Fibroblast of the conjunctiva (primary cell): ENCODE results near the gene FAF2.
"Not testable (repeated sequence)": the region's sequence is repeated elsewhere in the genome, so short reads cannot be mapped to it uniquely, and the experiment has no call there.

Experiments
- DNase-seq: peaks from one replicate; pipeline ENCODE4 v3.0.0-alpha.2; 2010; ENCODE audit warnings: low read depth

The FAF2 gene, protein sequence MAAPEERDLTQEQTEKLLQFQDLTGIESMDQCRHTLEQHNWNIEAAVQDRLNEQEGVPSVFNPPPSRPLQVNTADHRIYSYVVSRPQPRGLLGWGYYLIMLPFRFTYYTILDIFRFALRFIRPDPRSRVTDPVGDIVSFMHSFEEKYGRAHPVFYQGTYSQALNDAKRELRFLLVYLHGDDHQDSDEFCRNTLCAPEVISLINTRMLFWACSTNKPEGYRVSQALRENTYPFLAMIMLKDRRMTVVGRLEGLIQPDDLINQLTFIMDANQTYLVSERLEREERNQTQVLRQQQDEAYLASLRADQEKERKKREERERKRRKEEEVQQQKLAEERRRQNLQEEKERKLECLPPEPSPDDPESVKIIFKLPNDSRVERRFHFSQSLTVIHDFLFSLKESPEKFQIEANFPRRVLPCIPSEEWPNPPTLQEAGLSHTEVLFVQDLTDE

DNA sequence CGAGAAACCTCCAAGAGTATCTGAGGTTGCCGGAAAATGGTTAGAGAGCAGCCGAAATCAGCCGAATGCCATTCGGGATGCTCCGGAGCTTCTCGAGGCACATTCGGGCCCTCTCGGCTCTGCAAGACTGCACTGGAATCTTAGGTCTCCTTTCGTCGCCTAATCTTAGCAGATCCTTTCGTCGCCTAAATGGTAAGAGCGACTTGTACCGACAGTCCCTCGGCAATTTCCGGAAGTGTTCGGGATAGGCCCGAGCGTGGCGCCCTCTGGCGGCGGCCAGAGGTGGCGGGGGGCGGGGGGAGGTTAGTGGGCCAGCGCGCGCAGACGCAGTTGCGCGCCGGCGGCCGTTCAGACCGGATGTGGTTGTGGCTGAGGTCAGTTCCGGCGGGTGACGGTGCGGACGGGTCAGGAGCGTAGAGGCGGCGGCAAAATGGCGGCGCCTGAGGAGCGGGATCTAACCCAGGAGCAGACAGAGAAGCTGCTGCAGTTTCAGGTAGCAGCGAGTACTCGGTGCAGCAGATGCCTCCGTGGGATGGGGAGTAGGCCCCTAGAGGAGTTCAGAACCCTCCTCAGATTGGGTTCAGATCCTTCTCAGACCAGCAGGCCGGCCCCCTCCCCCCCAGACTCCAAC is at the start of gene FAF2:
TSS of gene FAF2 (plus strand) at position 408 of the 631 bp plus-strand sequence. CDS start at position 431, 23 bp downstream.
- DNase-seq = peak; percentile 100

DNA sequence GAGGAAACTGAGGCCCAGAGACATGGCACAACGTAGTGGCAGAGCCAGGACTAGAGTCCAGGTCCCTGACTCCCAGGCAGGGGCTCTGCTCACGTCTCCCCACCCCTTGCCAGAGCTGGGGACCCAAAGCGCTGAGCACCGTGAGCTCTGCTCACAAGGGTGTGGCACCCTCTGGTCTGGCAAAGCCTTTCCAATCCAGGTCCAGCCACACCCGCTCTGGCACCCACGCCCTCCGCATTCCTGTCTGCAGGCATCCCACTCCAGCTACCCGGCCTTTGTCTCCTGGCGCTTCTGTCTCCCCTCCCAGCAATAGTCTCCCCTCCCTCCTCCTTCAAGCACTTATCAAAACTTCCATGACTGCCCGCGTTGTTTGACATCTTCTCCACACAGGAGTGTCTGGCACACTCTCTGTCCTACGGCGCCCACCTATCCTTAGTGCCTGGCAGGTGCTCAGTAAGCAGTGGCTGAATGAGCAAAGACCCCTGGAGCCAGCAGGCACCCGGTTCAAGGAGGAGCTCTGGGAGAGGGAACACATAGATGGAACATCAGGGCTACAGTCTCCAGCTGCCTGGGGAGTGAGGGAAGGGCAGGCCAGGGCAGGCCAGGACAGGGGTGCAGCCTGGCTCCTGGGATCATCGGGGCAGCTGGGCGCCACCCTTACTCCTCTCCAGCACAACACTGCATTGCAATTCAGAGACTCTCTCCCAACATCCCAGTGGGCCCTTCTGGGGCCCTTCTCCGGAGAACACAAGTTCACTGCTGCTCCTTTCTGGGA is 47.6 kb upstream of the FAF2 start:
- no peak for DNase-seq

DNA sequence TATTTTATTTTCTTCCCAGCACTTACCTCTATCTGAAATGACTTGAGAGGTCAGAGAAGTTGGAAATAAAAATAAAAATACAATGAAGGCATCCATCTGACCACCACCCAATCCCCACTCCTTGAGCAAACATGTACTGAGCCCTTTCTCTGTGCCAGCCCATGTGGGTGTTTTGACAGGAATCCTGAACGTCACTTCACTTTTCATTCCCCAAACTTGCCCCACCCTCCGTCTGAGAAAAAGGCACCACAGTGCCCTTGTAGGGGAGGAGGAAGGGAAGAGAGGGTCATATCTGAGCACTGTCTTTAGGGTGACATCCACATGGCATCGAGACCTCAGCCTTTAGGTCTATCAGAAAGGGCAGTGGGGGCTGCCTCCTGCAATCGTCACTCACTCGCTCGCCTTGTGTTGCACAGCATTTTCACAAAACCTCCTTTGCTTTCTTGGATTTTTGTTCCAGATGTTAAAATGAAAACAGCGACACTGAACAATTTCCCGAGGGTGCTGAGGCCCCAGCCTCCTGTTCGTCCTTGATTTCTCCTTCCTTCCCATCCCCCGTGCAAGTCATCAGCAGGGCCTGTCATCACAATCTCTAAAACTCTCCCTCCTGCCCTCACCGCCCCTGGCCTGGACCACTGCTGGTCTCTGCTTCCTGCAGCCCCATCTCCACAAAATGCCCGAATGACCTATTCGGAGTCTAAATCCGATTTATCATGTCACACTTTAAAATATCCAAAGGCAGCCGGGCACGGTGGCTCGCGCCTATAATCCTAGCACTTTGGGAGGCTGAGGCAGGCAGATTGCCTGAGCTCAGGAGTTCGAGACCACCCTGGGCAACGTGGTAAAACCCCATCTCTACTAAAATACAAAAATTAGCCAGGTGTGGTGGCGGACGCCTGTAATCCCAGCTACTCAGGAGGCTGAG is 46.6 kb upstream of the FAF2 start:
- DNase-seq = no peak

DNA sequence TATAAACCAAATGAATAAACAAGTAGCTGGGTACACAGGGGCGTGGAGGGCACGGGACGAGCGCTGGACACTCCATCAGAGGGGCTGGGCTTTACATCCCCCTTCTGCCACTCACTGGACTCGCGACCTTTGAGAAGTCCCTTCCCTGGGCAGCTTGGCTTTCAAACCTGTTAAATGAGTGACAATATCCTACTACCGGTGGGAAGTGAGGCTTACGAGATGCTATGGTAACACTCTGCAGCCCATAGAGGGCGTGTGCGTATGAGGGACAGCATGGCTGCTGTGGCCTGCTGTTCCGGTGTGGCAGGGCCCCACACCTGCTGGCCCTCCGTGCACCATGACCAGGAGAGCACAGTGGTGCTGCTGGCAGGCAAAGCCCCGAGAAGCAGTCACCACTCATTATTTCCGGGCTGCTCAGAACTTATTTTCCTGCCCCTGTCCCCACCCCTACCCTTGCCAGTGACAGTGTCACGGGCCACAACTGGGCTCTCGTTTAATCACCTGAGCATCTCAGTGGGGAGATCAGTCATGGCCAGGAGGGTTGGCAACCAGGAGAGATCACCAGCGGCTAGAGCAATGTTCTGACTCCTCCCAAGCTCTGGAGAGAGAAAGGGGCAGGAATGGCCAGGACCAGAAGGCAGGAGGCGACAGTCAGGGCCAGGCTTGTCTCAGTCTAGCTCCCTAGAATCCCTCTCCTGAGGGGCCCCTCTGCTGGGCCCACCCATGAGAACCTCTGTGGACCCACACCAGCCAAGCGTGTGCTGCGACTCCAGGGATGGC is 42.3 kb upstream of the FAF2 start:
- no peak for DNase-seq

DNA sequence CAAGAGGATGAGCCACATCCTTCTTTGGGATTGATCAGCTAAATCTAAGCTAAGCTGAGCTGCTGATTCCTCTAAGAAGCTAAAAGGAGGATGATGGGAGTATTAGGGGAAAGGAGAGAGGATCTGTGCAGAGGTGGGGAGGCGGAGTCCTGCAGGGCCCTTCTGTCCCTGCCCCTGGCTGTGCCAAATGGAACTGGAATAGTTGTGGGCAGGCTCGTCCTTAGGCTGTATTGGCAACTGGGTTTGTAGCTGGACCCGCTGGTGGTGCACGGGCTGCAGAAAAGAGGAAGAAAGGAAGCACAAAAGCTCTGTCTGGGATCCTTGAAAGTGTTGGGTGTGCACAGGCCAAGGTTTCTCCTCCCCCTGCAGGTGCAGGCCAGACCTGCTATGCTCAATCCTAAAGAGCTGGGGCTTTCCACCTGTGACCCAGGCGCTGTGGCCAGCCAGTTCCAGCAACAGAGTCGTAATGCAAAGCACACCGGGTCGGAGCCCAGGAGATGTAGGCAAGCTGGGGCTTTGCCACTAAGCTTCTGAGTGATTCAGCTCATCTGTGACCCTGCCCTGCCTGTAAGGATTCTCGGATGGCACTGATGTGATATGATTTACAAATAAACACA is 41.6 kb upstream of the FAF2 start:
- DNase-seq = no peak

DNA sequence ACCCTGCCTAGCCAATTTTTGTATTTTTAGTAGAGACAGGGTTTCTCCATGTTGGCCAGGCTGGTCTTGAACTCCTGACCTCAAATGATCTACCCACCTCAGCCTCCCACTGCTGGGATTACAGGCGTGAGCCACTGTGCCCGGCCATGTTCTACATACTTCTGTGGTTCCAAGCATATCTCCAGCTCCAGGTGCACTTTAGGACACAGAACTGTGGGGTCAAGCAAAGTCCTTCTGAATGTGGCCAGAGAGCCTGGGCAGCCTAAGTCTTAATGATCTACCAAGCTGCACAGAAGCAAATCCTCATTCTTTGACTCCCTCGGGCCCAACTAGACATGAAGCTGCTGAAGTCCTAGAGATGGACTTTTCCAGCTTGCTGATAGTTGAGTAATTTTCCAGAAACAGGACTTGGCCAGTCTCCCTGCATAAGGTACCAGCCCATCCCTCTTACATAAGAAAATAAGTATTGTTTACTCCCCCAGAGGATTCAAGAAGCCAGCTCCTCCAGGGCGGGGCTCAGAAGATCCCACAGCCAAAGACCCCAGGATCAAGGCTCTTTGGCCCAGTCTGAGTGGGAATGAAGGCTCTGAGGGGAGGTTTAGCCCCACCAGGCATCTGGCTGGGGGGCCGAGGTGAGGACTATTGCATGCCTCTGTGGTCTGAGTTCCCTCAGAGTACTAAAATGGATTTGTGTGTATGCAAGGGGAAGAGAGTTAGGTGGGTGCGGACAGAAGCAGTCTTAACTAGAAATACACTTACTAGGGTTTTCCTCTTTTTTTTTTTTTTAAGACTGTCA is 40.5 kb upstream of the FAF2 start:
- DNase-seq = peak; percentile 43

DNA sequence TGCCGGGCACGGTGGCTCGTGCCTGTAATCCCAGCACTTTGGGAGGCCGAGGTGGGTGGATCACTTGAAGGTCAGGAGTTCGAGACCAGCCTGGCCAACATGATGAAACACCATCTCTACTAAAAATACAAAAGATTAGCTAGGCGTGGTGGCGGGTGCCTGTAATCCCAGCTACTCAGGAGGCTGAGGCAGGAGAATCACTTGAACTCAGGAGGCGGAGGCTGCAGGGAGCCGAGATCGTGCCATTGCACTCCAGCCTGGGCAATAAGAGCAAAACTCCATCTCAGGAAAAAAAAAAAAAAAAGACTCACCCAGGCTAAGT is 40.0 kb upstream of the FAF2 start:
- DNase-seq = not testable (repeated sequence)

DNA sequence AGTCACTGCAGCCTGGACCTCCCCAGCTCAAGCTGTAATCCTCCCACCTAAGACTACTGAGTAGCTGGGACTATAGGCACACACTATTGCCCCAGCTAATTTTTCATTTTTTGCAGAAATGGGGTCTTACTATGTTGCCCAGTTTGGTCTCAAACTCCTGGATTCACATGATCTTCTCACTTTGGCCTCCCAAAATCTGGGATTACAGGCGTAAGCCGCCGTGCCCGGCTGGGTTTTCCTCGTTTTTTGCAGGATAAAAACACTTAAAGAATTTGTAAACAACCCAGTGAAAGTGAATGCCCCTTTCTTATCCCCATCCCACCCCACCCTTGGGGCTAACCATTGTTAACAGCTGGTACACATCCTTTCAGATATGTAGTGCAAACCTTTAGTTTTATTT is 39.6 kb upstream of the FAF2 start:
- no peak for DNase-seq

DNA sequence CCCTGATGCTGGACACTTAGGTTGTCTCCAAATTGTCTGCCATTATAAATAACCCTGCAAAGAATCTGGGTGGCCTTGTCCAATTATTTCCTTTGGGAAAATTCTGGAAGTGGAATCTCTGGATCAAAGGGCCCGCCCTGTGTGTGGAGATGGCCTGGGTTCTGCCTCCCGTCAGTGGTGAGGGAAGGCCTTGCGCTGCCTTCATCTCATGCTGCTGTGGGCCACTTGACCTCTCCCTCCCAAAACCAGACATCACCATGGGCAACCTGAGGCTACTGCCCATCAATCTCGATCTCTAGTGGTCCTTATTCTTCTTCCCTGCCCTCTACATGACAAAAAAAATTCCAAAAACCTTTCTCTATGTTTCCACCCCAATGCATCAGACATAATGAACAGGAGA is 38.4 kb upstream of the FAF2 start:
- DNase-seq = no peak

DNA sequence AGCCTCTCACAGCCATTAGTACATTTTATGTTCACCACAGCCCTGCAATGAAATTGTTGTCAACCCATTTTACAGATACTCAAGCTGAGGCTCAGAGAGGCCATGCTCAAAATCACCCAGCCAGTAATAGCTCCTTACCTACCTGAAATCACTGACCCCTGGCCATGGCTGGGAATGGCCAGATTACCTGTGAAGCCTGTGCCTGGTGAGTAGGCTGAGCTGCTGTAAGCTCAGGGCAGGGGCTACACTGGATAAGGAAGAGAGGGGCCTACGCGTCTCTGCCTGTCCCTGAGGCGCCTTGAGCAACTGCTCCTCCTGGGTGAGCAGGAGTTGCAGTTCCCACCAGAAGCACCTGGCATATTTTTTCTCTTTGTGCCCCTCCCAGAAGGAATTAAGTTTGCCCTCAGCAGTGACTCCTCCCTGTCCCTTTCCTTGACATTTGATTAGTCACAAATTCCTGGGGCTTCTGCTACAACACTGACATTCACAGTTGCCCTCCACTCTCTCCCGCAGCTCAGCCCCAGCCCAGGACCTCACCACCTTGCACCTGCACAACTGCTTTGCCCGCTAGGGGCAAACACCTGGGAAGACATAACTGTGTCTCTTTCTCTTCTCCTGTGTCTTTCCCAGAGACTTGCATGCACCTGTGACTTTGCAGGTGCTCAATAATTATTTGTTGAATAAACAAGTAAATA is 37.6 kb upstream of the FAF2 start:
- no peak for DNase-seq

DNA sequence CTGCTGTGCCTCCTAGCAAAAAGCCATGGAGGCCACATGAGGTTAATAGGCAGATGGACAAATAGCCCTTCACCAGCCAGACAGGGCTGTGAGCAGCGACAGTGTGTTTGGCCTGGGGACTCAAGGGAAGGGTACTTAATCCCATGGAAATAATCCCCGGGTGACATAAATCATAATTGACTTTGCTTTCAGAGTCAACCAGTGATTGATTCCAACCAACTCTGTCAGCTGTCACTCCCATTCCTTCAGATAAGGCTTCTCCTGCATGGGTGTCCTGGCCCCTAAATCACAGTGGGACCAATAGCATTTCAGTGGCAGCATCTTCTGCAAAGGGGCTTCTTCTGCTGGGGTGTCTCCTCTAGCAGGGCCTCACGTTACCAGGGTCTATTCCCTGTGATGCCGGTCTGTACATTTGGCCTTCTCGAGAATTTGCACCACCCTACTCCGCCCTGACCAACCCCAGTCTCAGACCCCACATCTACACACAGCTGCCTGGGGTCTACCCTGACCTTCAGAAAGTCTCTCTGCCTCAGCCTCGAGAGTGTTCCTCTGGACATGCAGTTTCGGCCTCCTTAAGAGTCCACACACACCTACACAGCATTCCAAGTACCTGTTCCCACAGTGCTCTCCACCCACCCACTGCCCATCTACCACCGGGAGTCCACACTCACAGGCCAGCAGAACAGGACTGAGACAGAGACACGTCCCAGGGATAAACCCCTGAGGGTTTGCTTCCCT is 35.5 kb upstream of the FAF2 start:
- no peak for DNase-seq

DNA sequence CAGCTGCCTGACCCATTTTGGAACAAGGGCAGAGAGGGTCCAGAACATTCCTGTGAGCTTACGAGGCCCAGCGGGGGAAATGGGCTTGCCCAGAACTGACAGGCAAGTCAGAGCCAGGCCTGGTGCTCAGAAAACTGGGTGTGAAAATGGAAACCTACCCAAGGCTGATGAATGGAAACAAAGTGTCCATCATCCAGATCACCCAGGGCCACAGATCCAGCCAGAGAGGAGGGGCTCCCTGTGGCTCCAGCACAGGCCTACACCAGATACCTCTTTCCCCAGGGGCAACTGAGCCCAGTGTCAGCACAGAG is 35.0 kb upstream of the FAF2 start:
- DNase-seq = no peak

DNA sequence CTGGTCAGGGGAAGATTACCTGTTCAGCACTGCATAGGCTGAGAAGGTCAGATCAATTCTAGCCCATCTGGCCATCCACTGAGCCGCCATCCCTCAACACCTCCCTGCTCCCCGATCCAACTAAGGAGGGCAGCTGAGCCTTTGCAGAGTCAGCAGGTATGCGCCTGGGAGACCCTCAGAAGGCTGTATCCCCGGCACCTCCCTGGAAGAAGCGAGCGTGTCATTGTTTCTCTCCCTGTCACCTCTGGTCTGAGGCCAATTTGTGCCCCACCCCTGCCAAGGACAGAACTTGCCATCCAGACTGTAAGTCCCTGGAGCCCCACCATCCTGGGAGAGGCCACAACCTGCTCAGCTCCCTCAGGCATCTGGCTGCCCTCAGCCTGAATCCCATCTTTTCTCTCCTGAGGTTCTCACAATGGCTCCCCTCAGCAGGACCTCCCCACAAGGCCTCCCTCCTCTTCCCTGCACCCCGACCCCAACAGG is 34.4 kb upstream of the FAF2 start:
- DNase-seq = no peak

DNA sequence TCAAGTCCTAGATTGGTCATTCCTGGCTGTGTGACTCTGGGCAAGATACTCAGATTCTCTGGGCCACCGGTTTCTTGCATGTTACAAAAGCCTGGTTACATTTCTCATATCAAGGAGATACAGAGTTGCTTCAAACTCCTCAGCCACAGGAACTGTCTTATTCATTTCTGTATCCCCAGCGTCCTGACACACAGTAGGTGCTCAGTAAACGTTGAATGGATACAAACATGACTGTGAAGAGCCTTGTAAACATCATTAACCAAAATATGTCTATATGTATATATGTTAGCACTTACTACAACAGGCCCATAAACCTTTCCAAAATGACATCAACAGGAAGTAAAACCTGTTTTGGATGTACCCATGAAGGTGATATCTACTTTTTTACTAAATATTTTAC is 33.5 kb upstream of the FAF2 start:
- DNase-seq = no peak

DNA sequence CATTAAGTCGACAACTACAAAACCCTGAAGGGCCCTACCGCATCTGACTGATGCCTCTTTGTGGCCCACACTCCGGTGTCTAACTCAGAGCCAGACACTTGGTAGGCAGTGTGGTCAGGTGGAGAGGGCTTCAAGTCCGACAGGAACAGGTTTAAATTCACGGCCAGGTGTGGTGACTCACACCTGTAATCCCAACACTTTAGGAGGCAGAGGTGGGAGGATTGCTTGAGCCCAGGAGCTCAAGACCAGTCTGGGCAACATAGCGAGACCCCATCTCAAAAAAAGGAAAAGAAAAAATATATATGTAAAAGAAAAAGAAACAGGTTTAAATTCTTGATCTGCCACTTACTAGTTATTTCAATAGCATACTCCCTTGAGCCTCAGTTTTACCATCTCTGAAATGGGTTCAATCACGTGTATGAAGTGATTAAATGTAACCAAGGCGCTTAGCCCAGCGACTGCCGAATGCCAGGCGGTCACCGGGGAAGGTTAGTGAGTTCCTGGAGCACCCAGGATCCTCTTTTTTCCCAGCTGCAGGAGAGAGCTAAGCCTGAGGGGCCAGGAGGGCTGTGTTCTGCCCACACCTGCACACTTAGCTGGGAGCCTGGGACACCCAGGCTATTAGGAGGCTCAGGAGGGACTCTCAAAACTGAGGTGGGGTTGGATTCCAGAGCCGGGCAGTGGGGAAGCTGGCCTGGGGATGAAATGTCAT is 32.8 kb upstream of the FAF2 start:
- no peak for DNase-seq

DNA sequence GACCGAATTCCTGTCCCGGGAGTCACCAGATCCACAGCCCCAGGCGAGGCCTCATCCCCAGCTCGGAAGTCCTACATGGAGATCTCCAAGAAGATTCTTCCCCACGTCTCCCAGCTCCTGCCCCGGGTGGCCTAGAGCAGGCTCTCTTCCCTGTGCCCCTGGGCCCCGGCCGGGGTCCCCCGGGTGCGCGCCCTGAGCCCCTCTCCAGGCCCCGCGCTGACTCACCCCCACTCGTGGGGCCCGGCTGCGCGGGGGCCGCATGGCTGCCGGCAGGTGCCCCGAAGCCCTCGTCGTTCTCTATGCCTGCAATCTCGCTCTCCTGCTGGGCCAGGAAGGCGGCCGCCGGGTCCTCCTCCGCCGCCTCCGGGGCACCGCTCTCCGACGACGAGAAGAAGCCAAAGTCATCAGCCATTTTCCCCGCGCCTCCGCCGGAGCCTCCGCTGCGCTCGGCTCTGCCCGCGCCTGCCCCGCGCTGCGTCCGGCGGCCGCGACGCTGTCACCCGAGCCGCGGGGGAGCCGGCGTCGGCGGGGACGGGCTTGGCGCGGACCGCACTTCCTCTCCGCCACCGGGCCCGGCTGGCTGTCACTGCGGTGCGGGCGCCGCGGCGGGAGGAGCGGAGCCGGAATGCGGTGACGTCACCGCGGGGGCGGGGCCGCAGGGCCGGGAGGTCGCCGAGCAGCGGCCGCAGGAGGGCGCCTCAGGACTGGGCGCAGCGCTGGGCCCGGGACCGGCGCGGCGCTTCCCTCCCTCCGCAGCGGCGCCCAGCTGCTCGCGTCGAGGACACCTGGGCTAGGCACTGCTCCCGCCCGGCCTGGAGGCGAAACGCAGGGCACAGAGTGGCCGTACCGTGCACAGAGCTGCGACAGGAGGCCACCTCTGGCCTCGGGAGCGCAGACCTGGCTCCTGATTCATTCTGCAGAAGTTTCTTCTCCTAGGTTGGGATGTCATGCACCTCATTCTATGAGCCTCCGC is 31.9 kb upstream of the FAF2 start, which contains the start of gene CLTB:
TSS of gene CLTB (minus strand) at position 588 of the 973 bp plus-strand sequence. CDS start at position 412, 176 bp downstream.
- DNase-seq = peak; percentile 62
